Sigmoid colon (tissue), 4 donors: ENCODE measurements around the gene NUFIP1.
"Not testable (repeated sequence)": the region's sequence is repeated elsewhere in the genome, so short reads cannot be mapped to it uniquely, and the experiment has no call there.

Source experiments
- CTCF ChIP-seq, 4 experiments: fragments of 450-650 bp in 3 of 4; fragments of 200-600 bp in 1 of 4; IDR thresholded peaks; one replicate each; pipeline ENCODE4 v1.5.1; 2016 to 2019; ENCODE audit warnings: antibody characterized with exemption in 4 of 4, mild to moderate bottlenecking in 3 of 4, moderate library complexity in 2 of 4
- POLR2AphosphoS5 ChIP-seq, 4 donors: sonication (generic); formaldehyde crosslinking; IDR thresholded peaks; one replicate each; pipeline ENCODE4 v1.6.1; 2017; ENCODE audit warnings: antibody characterized with exemption in 4 of 4

DNA sequence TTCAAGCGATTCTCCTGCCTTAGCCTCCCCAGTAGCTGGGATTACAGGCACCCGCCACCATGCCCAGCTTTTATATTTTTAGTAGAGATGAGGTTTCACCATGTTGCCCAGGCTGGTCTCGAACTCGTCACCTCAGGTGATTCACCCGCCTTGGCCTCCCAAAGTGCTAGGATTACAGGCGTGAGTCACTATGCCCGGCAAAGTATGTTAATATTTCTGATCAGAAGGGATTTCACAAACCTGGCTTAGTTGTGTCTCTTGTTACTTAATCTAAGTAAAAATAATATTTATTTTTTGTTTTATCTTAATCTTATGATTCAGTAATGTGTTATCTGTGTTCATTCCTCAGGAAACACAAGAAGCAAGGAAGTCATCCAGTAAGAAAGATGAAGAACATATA is 30.7 kb upstream of the NUFIP1 start:
- TF ChIP-seq POLR2AphosphoS5, CTCF (IDR thresholded peaks at IDR 0.05): not testable (repeated sequence)
